Nephron progenitor cell (in vitro differentiated cells): ENCODE results near the gene AOPEP.

Experiments
- DNase-seq: peaks from one replicate; pipeline ENCODE4 v3.0.0; 2021
- H3K27ac Mint-ChIP-seq: 2 replicates; pipeline ENCODE4 v1.8.0; 2021; ENCODE audit warnings: mild to moderate bottlenecking, moderate library complexity, mixed read lengths
- H3K27me3 Mint-ChIP-seq: 2 replicates; pipeline ENCODE4 v1.8.0; 2021; ENCODE audit warnings: mild to moderate bottlenecking, low read depth, mixed read lengths; ENCODE audit not compliant: poor library complexity
- H3K36me3 Mint-ChIP-seq: 2 replicates; pipeline ENCODE4 v1.8.0; 2021; ENCODE audit warnings: low read depth, mixed read lengths
- H3K4me1 Mint-ChIP-seq: 2 replicates; pipeline ENCODE4 v1.8.0; 2021; ENCODE audit warnings: mixed read lengths
- H3K4me3 Mint-ChIP-seq: 2 replicates; pipeline ENCODE4 v1.8.0; 2021; ENCODE audit warnings: mild to moderate bottlenecking, moderate library complexity, mixed read lengths
- H3K9me3 Mint-ChIP-seq: 2 replicates; pipeline ENCODE4 v1.8.0; 2021; ENCODE audit warnings: mild to moderate bottlenecking, moderate library complexity, mixed read lengths
- TF ChIP-seq, protein P1 (sequence below): fragments of 200-600 bp; sonication (generic); IDR thresholded peaks from 2 replicates; pipeline ENCODE4 v1.5.0; 2021; ENCODE audit warnings: antibody characterized with exemption

The AOPEP gene

DNA sequence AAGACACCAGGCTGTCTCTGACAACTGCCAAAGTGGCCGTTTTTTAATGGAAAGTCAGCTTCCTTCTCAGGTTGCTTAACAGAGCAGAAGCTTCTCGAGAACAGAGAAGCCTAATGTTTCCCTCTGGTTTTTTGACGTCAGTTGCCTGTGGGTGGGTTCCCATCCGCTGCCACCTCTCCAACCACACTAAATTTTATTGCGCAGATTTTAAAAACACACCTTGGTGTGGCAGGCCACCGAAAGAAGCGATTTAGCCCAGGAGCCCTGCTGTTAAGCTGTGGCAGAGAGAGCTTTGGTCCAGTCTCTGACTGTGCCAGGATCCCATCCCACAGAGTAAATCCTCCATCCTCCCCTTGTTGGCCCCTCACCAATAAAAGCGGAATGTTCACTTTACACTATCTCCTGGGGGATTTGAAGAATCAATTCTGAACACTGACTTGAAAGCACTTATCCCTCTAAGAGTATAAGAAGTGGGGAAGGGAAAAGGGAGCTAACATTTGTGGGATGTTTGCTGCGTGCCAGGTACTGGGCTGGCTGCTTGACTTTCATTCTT, 181.6 kb downstream of the AOPEP start:
- no peaks in the 10 kb centered on the region for H3K36me3 Mint-ChIP-seq
- DNase-seq: no peak
- H3K4me3 Mint-ChIP-seq: no peak overlapping the region
- peaks cover 87% of the 10 kb centered on the region for H3K4me1 Mint-ChIP-seq
- TF ChIP-seq, protein P1, sequence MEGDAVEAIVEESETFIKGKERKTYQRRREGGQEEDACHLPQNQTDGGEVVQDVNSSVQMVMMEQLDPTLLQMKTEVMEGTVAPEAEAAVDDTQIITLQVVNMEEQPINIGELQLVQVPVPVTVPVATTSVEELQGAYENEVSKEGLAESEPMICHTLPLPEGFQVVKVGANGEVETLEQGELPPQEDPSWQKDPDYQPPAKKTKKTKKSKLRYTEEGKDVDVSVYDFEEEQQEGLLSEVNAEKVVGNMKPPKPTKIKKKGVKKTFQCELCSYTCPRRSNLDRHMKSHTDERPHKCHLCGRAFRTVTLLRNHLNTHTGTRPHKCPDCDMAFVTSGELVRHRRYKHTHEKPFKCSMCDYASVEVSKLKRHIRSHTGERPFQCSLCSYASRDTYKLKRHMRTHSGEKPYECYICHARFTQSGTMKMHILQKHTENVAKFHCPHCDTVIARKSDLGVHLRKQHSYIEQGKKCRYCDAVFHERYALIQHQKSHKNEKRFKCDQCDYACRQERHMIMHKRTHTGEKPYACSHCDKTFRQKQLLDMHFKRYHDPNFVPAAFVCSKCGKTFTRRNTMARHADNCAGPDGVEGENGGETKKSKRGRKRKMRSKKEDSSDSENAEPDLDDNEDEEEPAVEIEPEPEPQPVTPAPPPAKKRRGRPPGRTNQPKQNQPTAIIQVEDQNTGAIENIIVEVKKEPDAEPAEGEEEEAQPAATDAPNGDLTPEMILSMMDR: no peak
- H3K27me3 Mint-ChIP-seq: no peaks in the 10 kb centered on the region
- H3K9me3 Mint-ChIP-seq: no peaks in the 10 kb centered on the region
- H3K27ac Mint-ChIP-seq: peak overlapping the region; percentile 87

DNA sequence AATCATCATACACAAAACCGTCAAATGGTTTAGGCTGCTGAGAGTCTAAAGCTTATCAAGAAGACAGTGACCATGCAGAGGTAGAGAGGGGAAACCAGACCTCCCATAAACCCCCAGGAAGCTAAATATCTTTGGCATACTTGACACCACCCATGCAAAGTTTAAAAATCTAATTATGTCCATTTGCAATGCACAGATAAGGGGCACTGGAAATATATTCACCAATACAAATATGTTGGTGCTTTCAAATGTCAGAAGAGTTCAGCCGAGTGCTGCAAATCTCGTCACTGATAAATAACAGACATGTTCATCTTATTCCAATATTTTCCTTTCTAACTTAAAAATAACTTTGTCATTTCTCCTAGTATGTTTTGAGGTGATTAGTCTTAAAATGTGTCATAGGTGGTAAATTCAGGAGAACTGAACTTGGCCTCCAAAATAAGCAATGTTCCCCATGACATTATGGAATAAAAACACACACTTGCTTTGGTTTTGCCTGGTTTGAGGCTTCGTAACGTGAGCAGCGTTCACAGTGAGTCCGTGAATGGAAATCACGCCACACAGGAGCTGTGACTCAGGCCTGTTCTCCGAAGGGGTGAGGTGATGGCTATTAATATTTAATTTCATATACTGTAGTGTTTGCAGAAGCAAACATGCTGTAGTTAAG, 182.2 kb downstream of the AOPEP start:
- Mint-ChIP-seq H3K27me3 (no peaks in the 10 kb centered on the region), H3K4me1 (peaks cover 93% of the 10 kb centered on the region), H3K27ac (no peak overlapping the region), H3K4me3 (no peak overlapping the region), H3K36me3 (no peaks in the 10 kb centered on the region), H3K9me3 (no peaks in the 10 kb centered on the region)
- no peak for DNase-seq
- TF ChIP-seq, protein P1: no peak

DNA sequence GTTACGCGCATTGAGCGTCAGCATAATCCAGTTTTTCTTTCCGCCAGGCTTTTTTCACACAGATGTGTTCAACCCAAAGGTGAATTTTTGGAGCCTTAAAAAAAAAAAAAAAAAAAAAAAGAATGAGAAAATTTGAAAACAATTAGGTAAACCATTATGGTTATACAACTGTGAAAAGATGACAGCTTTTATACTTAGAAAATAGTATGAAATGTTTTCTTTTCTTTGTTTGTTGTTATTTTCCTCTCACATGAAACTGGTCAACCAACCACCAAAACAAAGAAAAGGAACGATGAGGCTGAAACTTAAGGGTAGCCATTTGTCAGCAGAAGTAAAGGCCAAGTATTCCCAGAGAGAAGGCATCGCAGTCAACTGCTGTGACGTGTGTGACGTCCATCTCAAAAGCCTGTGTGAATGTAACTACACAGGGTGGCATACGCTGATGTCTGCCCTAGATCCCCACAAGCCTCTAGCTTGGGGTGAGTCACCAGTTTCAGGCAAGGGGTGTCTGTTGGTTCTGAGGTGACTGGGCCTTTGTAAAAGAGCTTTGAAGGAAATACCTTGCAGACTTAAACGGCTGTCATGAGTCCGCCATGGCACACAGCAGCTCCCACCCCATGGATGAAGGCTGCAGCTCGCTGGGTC, 182.9 kb downstream of the AOPEP start:
- no peak for DNase-seq
- Mint-ChIP-seq H3K4me1 (peaks cover 94% of the 10 kb centered on the region), H3K36me3 (no peaks in the 10 kb centered on the region), H3K27ac (no peak overlapping the region), H3K9me3 (no peaks in the 10 kb centered on the region), H3K27me3 (no peaks in the 10 kb centered on the region), H3K4me3 (no peak overlapping the region)
- TF ChIP-seq, protein P1: no peak

DNA sequence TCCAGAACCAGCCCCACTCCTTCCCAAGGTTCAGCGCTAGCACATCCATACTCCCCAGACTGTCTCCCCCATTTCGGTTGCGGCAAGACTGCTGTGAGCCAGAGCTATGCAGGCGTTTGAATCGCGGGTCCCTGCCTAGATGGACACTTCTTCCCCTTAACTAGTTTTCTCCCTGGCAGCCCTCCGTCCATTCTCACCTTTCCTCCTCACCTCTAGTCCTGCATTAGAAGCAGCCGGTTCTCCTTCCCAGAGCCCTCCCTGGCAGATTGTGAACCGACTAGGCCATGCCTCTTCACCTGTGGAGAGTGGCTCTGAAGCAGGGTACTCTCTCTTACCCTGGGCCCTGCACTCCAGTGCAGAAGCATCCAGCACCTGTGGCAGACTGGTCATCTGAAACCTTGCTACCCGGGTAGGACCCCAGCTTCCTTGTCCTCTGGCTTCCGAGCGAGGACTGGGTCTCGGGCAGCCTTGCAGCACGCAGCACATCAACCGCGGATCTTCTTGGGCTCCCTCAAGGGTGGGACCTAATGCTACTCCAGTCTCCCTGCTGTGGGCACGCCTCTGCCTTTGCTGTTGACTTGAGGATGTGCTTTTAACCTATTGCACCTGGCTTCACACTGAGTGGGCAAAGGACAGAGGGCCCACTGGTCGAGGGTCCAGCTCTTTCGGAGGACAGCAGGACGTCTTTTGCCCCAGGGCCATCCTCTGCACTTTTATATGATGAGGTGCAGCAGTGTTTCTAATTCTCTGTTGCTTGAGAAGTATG, 183.6 kb downstream of the AOPEP start:
- no peaks in the 10 kb centered on the region for H3K36me3 Mint-ChIP-seq
- no peaks in the 10 kb centered on the region for H3K27me3 Mint-ChIP-seq
- no peak overlapping the region for H3K27ac Mint-ChIP-seq
- H3K4me3 Mint-ChIP-seq: no peak overlapping the region
- TF ChIP-seq, protein P1: no peak
- peaks cover 95% of the 10 kb centered on the region for H3K4me1 Mint-ChIP-seq
- H3K9me3 Mint-ChIP-seq: no peaks in the 10 kb centered on the region
- no peak for DNase-seq

DNA sequence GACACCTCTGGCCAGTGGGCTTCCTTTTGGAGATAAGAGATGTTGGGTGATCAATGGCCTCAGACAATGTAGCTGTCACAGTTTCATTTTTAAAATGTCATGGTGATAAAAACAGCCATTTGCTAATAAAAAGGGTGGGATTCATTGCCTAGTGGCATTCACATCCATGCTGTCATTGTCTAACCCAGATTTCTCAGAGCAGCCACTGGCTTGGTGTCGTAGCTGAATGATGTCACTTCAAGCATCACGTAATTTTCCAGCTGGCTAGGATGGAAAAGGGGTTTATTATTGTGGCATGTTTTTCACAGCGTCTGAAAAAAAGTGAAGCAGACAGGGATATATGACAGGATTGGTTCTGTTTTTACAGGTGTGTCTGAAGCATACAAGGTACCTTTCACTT, 184.7 kb downstream of the AOPEP start:
- H3K9me3 Mint-ChIP-seq: no peaks in the 10 kb centered on the region
- no peak overlapping the region for H3K27ac Mint-ChIP-seq
- no peak overlapping the region for H3K4me3 Mint-ChIP-seq
- TF ChIP-seq, protein P1: no peak
- no peak for DNase-seq
- peaks cover 4% of the 10 kb centered on the region for H3K27me3 Mint-ChIP-seq
- peaks cover 95% of the 10 kb centered on the region for H3K4me1 Mint-ChIP-seq
- H3K36me3 Mint-ChIP-seq: no peaks in the 10 kb centered on the region
